ENCODE measurements around the gene RAPGEF1. TPM values are rescaled to one million over a fixed set of nuclear protein-coding genes. Genes with fewer than 3 reads are reported as not detected.
A peak's percentile ranks its signal among the peaks of the same experiment; 100 is the strongest.

The RAPGEF1 gene, protein sequence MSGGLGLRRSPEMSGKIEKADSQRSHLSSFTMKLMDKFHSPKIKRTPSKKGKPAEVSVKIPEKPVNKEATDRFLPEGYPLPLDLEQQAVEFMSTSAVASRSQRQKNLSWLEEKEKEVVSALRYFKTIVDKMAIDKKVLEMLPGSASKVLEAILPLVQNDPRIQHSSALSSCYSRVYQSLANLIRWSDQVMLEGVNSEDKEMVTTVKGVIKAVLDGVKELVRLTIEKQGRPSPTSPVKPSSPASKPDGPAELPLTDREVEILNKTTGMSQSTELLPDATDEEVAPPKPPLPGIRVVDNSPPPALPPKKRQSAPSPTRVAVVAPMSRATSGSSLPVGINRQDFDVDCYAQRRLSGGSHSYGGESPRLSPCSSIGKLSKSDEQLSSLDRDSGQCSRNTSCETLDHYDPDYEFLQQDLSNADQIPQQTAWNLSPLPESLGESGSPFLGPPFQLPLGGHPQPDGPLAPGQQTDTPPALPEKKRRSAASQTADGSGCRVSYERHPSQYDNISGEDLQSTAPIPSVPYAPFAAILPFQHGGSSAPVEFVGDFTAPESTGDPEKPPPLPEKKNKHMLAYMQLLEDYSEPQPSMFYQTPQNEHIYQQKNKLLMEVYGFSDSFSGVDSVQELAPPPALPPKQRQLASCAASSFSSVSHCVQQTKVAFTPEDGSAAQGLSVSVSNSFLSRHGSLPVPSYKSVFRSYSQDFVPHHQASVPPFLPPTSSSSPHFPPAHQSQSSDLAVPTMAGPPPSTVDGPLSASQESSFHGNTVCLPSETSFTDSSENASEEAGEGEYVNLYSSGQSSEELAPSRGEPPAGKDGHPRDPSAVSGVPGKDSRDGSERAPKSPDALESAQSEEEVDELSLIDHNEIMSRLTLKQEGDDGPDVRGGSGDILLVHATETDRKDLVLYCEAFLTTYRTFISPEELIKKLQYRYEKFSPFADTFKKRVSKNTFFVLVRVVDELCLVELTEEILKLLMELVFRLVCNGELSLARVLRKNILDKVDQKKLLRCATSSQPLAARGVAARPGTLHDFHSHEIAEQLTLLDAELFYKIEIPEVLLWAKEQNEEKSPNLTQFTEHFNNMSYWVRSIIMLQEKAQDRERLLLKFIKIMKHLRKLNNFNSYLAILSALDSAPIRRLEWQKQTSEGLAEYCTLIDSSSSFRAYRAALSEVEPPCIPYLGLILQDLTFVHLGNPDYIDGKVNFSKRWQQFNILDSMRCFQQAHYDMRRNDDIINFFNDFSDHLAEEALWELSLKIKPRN (N-terminal part only)
- total RNA-seq, result 10 to 100 TPM; 61.2 to 75.0 TPM
- long read RNA-seq, partial matches to known transcripts, result 9 of 41 reads
- long read RNA-seq, other reads (novel, unspliced or antisense), result 32 of 41 reads

GRCh38 chr9:131739959-131740648, at the start of gene RAPGEF1:
TSS of gene RAPGEF1 (minus strand) at chr9:131740076. CDS start at chr9:131739830, 246 bp downstream.
- intact Hi-C loops (cut with DNase I, micrococcal nuclease), result loop anchor here (5.0 kb wide), 1 partner anchor 148 kb away; no protein-coding TSS in a partner anchor
- ATAC-seq, result peak; percentile 33
- DNase-seq, result peak in 1 of 2 donors; percentile 79

GRCh38 chr9:131788851-131789250, 49.0 kb upstream of the RAPGEF1 start:
- intact Hi-C loops (cut with DNase I, micrococcal nuclease), result no loop called here
- no peak for DNase-seq

GRCh38 chr9:131787838-131788237, 48.0 kb upstream of the RAPGEF1 start:
- no peak for ATAC-seq
- DNase-seq, result no peak
- intact Hi-C loops (cut with DNase I, micrococcal nuclease), result no loop called here

More at GRCh38 chr9:131788851-131789250, 49.0 kb upstream of the RAPGEF1 start:
- no peak for ATAC-seq

DNA sequence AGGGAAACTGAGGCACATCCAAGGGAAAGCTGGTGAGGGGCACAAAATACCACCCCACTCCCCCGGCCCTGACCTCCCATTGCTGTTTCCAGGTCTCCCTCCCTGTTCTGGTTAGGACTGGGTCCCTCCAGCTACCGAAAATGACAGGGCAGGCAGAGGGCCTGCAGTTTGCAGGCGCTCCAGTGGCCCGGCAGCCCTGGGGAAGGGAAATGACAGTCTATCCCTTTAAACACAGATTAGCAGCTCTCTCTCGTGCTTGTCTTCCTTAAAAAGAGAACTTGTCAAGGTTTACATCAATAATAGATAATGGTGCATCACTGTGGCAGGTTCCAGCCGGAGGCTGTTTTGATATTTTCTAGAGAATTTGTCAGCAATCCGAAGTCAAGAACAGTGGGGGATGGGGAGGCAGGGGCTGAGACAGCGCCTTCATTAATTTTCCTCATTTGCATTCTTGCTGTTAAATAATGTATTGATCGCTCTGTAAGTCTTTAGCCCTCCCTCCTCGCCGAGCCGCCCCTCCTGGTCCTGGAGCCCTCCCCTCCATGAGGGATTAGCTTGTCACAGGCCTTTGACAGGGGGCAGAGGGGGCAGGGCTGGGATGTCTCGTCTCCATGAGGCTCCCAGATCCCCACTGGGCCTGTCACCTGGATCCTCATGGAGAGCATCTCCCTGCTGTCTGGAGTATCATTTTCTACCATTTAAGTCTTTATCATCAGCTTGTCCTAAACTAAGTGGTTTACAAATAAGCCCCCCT, 45.0 kb upstream of the RAPGEF1 start:
- intact Hi-C loops (cut with DNase I, micrococcal nuclease), result no loop called here
- ATAC-seq, result no peak
- no peak for DNase-seq

- intact Hi-C loops (cut with DNase I, micrococcal nuclease), result no loop called here
- DNase-seq (no peak), ATAC-seq (no peak)
Measured at GRCh38 chr9:131781069-131781468, 41.2 kb upstream of the RAPGEF1 start.

DNA sequence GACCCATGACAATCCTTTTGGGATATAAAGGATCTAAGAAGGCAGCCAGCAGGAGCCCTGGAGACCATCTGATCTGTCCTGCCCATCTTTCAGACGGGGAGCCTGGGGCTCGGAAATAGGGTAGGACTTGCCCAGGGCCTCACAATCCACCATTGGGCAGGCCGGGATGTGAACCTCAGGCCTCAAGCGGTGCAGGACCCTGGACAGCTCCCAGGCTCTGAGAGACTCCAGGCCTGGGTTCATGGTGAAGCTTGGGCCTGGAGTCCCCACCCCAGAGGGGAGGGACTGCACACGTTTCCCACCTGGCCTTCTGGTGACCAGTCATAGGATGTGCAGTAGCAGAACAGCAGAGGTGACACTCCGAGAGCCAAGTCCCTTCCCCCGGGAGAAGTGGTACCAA, 36.6 kb upstream of the RAPGEF1 start:
- intact Hi-C loops (cut with DNase I, micrococcal nuclease), result no loop called here
- ATAC-seq, result peak; percentile 34
- peak in 1 of 2 donors; percentile 51 for DNase-seq

- intact Hi-C loops (cut with DNase I, micrococcal nuclease), result no loop called here
- DNase-seq, result no peak
- no peak for ATAC-seq
Measured at GRCh38 chr9:131776036-131776435, 36.2 kb upstream of the RAPGEF1 start.

DNA sequence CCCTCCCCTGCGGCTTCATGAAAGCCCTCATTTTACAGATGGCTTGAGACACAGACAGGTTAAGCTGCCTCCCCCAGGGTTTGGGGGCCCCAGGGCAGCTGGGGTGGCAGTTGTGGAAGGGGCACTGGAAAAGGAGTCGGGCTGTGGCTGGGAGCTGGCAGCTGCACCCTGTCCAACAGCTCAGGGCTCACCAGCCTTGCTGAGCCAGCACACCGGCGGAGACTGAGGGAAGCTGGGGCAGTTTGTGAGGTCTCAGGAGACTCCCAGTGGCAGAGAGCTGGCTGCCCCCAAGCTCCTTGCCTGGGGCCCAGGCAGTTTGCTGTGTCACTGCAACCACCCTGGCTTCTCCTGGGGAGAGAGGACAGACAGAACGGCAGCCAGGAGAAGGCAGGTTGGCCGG, 34.8 kb upstream of the RAPGEF1 start:
- intact Hi-C loops (cut with DNase I, micrococcal nuclease), result no loop called here
- no peak for DNase-seq
- ATAC-seq, result no peak

DNA sequence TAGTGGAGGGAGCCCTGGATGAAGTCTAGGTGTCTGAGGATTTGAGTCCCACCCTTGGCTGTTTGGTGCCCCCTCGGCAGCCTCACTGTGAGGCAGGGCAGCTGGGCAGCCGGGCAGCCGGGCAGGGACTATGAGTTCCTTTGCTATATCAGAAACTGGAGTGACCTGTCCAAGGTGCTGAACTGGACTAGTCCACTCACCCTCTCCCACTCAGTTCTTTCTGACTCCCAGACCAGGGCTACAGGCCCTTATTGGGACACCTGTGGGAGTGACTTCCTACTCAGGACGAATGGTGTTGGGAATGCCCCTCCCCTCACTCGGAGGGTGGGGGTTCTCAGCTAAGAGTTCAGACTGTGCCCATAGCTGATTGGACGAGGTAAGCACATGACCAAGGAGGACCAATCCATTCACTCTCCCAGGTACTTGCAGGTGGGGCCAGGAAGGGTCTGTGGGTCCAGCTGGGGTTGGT, 34.1 kb upstream of the RAPGEF1 start:
- intact Hi-C loops (cut with DNase I, micrococcal nuclease), result no loop called here
- ATAC-seq (peak; percentile 58), DNase-seq (peak in 1 of 2 donors; percentile 52)

DNA sequence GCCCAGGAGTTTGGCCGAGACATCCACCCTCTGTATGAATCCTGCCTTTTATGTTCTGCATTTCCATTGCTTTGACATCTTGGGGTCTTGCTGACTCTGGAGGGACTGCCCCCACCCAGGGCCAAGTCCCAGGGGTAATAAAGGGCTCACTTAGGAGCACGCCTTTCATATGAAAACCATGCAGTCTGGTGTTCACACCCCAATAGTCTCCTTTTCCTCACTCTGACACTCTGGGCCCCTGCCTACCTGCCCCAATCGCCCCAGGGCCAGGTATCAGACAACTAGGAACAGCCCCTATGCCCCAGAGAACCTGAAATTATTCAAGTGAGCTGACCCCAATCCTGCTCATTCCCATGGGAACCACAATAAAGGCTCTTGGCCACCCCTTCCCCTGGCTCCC, 33.1 kb upstream of the RAPGEF1 start:
- intact Hi-C loops (cut with DNase I, micrococcal nuclease), result no loop called here
- DNase-seq (no peak), ATAC-seq (no peak)

DNA sequence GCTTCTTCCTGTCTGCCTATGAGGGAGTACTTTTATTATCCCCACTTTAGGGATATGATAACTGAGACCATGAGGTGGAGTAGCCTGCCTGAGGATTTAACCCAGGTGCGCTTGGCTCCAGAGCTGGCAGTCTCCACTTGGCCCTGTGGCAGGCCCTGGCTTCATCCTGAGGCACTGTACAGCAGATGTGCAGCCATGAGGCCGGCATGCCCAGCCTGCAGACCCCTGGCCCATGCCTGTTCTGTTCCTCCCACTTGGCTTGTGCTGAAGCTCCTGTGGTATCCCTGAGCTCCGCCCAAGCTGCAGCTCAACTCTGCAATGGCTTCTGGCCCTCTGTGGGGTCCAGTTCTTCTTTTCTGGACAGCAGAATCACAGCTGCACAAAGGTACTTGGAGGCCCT, 31.8 kb upstream of the RAPGEF1 start:
- intact Hi-C loops (cut with DNase I, micrococcal nuclease), result no loop called here
- DNase-seq (no peak), ATAC-seq (no peak)

DNA sequence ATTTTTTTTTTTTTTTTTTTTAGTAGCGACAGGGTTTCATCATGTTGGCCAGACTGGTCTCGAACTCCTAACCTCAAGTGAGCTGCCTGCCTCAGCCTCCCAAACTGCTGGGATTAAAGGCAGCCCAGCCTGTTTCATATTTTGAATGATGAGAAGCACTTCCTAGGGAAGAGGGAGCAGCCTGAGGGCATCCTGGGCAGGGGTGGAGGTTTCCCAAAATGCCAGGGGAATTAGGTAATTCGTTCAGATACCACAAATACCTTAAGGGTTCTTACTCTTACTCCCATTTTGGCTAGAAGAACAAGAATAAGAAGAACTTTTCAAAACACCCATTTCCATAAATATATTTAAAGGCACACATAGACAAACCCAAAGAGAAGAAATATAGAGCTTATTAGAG, 29.5 kb upstream of the RAPGEF1 start:
- ATAC-seq, result no peak
- intact Hi-C loops (cut with DNase I, micrococcal nuclease), result loop anchor here in 1 of 2 donors (10.0 kb wide), 1 partner anchor 465 kb away; no protein-coding TSS in a partner anchor

DNA sequence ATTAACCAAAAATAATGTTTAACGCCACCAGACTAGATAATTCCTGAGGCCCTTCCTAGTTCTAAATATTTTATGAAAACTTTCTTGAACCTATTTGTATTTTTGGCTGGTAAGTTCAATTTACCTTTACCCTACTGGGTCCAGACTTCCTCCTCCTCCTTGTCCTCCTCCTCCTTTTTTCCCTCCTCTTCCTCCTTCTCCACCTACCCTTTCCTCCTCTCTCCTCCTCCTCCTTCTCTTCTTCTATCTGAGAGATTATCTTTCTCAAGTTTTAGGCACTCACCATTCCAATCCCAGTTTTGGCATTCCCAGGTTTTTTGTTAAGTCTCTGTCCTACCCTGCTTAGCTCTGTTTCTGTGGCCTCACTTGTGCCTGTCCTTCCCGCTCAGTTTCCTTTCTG, 24.7 kb upstream of the RAPGEF1 start:
- DNase-seq (no peak), ATAC-seq (no peak)
- intact Hi-C loops (cut with DNase I, micrococcal nuclease), result loop anchor here (5.0 to 10.0 kb wide), 3 partner anchors 470 to 488 kb away; no protein-coding TSS in a partner anchor

More for the DNA sequence above, 29.5 kb upstream of the RAPGEF1 start:
- no peak for DNase-seq

- intact Hi-C loops (cut with DNase I, micrococcal nuclease), result loop anchor here (5.0 to 10.0 kb wide), 3 partner anchors 472 to 490 kb away; no protein-coding TSS in a partner anchor
- DNase-seq (peak; percentile 33 to 75), ATAC-seq (peak; percentile 97)
Measured at GRCh38 chr9:131762356-131762932, 22.6 kb upstream of the RAPGEF1 start.

- ATAC-seq, result no peak
- DNase-seq, result no peak
- intact Hi-C loops (cut with DNase I, micrococcal nuclease), result no loop called here
Measured at GRCh38 chr9:131759017-131759647, 19.3 kb upstream of the RAPGEF1 start.

DNA sequence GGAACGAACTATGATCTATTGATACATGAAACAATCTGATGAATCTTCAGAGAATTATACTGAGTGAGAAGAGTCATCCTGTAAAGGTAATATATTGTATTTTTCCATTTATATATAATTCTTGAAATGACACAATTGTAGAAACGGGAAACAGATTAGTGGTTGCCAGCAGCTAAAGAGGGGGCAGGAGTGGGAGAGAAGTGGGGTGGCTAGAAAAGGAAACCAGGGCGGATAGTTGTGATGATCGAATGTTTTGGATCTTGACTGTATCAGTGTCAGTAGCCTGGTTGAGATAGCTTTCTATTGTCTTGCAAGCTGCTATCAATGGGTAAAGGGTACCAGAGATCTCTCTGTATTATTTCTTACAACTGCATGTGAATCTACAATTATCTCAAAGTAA, 17.7 kb upstream of the RAPGEF1 start:
- intact Hi-C loops (cut with DNase I, micrococcal nuclease), result no loop called here
- DNase-seq, result no peak
- ATAC-seq, result no peak
